GM18951 (cell line): ENCODE measurements around the gene SIGLEC11.
"Not testable (repeated sequence)": the region's sequence is repeated elsewhere in the genome, so short reads cannot be mapped to it uniquely, and the experiment has no call there.

Experiments used
- POLR2A ChIP-seq: IDR thresholded peaks from 4 replicates; pipeline ENCODE4 v1.6.1; 2011; ENCODE audit warnings: mild to moderate bottlenecking; ENCODE audit not compliant: insufficient read length, insufficient read depth; ENCODE audit errors: extremely low read depth
- in situ Hi-C: fragments of 300-500 bp; cut with MboI; formaldehyde crosslinking; loops from one replicate; pipeline ENCODE4 v1.12.0; 2022; ENCODE audit warnings: low sequenced_read_pairs, mixed read lengths, inconsistent platforms; ENCODE audit not compliant: unreplicated experiment

Gene SIGLEC11

DNA sequence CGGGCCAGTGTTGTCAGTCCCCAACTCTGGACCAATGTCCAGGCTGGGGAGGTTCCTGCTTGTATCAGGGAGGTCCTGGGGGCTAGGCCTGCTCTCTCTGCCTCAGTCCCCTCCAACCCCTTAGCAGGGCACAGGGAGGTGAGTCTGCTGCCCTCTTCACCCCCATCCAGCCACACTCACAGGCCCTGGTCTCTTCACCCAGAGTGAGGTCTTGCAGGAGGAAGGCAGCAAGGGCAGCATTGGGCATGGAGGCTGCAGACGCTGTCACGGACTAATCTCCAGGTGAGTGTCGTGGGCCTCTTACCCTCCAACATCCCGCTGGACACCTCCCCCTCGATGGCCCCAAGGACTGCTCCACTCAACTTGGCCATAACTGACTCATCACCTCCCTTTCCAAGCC is 11.9 kb upstream of the SIGLEC11 start:
- no peak for TF ChIP-seq POLR2A
- in situ Hi-C loops: no loop called here

DNA sequence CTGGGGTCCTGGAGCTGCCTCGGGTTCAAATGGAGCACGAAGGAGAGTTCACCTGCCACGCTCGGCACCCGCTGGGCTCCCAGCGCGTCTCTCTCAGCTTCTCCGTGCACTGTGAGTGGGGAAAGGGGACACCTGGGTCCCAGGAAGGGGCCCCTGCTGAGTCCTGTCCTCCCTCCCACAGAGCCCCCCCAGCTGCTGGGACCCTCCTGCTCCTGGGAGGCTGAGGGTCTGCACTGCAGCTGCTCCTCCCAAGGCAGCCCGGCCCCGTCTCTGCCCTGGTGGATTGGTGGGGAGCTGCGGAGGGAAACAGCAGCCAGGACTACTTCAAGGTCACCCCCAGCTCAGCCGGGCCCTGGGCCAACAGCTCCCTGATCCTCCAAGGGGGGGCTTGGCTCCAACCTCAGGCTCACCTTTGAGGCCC is 11.0 kb upstream of the SIGLEC11 start:
- in situ Hi-C loops: no loop called here
- TF ChIP-seq POLR2A: no peak

DNA sequence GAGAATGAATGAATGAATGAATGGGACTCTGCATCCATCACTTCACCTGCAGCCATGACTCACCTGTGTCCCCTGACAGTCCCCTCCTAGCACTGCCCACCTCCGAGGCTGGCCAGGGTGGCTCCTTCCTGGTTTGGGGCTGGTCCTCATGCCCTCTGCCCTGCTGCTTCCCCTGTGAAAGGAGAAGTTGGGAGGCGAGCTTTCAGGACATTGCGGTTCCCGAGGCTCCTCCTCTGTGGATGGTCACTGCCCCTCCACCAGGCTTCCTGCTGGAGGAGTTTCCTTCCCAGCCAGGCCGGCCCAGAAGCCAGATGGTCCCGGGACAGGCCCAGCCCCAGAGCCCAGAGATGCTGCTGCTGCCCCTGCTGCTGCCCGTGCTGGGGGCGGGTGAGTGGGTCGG is 8.4 kb upstream of the SIGLEC11 start:
- in situ Hi-C loops: not testable (repeated sequence)

DNA sequence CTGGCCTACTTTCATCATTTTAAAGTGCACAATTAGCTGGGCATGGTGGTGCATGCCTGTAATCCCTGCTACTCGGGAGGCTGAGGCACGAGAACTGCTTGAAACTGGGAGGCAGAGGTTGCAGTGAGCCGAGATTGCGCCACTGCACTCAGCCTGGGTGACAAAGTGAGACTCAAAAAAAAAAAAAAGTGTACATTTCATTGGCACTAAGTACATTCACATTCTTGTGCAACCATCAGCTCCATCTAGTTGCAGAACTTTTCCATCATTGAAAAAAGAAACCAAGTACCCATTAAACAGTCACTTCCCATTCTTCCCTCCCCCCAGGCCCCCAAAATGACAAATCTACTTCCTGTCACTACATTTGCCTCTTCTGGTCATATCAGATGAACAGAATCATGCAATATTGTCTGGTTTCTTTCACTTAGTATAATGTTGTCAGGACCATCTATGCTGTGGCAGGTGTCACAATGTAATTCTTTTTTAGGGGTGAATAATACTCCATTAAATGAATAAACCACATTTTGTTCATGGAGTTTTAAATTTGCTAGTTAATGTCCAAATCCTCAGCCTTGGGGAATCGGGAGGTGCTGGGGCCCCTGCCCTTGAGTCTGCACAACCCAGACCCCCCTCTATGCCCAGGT is 7.4 kb upstream of the SIGLEC11 start:
- TF ChIP-seq POLR2A: no peak
- in situ Hi-C loops: no loop called here

DNA sequence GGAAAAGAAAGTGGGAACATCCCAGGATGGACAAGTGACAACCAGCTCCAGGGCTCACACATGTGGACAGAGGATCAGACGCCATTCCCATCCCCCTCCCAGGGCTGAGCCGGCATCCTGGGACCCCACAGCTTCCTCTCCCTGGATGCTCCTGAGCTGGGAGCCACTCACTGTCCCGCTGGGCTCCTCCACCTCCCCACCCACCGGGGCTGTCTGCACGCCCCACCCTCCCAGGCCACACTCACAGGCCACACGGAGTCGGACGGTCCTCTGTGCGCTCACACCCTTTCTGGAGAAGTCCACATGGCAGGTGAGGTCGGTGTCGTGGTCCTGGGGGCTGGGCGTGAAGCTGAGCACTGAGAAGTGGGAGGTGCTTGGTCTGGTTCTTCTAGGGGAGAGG is 1.1 kb downstream of the SIGLEC11 start:
- in situ Hi-C loops: not testable (repeated sequence)

DNA sequence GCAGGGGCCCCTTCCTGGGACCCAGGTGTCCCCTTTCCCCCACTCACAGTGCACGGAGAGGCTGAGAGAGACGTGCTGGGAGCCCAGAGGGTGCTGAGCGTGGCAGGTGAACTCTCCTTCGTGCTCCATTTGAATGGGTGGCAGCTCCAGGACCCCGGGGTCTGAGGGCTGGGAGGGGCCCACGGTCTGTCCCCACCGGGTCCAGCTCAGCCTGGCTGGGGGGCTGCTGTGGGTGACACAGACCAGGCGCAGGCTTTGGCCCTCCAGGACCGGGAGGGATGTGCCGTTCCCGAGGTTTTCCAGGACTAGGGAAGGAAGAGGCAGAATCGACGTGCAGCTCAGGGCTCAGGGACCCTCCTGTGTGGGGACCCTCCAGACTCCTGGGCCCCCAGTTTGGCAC is 2.4 kb downstream of the SIGLEC11 start:
- in situ Hi-C loops: not testable (repeated sequence)

DNA sequence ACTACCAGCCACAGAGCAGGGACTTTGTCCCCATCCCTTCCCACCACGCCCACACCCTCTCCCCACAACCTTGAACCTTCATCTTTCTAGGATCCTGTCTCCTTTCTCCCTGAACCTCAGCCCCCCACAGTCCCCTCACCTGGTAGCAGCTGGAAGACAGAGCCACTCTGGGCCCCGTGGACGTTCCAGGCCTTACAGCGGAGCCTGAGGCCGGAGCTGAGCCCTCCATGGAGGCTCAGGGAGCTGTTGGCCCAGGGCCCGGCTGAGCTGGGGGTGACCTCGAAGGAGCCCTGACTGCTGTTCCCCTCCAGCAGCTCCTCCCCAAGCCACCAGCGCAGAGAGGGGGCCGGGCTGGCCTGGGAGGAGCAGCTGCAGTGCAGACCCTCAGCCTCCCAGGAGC is 2.8 kb downstream of the SIGLEC11 start:
- in situ Hi-C loops: not testable (repeated sequence)

DNA sequence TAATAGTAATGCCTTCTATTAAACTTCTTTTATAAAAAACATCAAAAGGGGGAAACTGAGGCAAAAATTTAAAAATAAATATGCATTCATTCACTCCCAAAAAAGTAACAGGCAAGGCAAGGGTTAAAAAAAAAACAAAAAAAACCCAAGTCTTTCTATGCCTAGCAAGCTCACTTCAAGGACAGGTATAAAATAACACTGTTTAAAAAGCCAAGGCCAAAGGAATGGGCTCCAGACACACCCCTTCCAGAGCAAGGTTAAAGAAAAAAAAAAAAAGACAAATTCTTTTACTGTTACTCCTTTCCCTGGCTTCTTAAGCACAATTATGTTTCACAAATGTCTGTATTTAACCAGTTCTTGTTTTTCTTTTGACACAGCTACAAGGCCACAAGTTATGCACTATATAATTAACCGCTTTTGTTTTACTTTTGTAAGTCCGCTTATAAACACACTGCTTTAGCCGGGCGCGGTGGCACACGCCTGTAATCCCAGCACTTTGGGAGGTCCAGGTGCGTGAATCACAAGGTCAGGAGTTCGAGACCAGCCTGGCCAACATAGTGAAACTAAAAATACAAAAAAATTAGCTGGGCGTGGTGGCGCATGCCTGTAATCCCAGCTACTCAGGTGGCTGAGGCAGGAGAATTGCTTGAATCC is 3.6 kb downstream of the SIGLEC11 start:
- TF ChIP-seq POLR2A: no peak
- in situ Hi-C loops: no loop called here

DNA sequence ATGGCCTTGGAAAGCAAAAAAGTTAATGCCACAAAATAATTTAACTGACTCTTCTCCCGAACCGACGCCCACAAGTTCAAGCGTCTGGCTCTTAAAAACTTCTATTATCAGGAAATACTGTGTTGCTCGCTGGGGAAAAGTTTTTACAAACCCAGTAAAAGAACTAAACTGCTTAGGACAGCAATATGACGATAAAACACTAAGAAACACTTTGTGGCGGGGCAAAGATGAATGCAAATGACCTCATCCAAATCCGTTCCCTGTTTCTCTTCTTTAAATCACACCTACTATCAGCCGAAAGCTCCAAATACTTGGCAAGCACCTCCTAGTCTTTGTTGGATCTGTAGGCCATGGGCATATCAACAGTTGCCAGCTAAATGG is 4.9 kb downstream of the SIGLEC11 start:
- in situ Hi-C loops: no loop called here
- TF ChIP-seq POLR2A: no peak

DNA sequence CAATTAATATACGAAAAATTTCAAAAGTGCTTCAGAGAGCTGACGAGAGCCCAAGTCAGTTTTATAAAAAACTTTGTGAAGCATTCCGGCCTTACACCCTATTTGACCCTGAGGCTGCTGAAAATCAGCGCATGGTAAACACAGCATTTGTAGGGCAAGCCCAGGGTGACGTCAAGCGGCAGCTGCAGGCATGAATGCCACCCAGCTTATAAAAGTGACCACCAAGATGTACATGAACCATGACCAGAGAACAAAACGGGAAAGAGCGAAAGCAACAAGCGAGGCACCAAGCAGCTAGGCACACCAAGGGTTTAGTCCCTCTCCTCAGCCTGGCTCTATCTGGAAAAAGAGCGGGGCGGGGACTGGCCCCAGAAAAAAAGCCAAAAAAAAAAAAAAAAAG is 6.0 kb downstream of the SIGLEC11 start:
- TF ChIP-seq POLR2A: no peak
- in situ Hi-C loops: no loop called here

DNA sequence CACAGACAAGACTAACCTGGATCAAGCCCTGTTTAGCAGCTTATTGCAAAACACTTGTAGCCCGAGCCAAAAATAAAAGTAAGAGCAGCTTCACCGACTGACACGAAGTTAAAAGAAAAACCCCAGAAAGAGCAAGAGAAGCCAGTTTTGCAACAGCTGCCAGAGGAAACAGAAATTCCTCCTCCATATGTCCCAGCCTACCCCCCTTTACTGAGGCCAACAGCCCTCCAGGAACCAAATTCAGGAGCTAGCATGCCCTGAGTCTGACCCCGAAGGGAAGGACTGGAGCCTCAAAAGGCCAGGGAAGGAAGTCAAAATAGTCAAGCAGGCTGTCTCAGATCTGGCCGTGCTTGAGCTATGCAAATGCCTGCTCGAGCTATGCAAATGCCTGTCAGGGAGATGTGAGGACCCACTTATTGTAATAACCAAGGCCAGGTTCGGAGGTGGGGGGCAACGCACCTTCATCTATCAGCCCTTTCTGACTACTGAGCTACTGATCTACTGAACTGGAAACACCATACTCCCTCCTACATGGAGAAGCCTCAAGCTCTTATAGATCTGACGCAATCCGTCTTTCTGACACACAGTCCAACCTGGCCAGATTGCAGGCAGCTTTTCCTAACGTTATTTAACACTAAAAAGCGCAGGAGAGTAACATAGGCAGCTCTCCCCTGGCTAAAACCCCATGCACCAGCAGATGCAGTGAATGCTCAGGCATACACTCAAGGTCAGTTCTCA is 6.7 kb downstream of the SIGLEC11 start:
- in situ Hi-C loops: no loop called here
- TF ChIP-seq POLR2A: no peak

DNA sequence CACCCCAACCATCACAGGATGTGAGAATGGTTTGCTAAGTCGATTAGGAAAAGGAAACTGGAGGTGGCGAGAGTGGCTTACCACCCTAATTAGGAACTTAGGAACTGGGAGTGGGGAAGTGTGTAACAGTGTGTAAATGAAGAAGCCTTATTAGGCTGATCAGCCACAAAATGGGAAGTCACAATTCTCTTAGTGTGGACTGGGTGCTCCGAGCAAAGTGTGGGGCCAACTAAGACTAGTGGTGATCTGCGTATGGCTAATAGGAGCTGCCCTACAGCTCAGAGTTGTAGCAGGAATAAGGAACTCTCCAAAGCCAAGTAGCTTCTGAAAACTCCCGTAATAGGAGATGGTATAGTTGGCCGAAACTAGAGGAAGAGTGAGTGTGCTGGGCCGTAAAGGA is 7.6 kb downstream of the SIGLEC11 start:
- no peak for TF ChIP-seq POLR2A
- in situ Hi-C loops: no loop called here

DNA sequence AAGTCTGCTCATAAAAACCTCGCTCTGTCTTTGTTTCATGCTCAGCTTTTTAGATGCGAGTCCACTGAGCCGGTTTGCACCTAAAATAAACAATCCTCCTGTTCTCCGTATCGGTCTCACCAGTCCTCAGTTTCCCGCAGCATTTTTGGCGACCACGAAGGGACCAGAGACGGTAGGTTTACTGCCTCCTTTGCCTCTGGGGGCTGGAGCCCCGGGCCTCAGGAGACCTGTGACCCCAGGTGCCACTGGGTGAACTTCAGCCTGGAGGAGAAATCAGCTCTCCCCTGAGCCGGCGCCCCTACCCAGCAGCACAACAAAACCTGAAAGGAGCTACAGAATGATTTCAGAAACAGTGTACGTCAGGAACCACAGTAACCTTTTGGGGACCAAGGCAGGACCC is 8.1 kb downstream of the SIGLEC11 start:
- in situ Hi-C loops: no loop called here
- TF ChIP-seq POLR2A: no peak

DNA sequence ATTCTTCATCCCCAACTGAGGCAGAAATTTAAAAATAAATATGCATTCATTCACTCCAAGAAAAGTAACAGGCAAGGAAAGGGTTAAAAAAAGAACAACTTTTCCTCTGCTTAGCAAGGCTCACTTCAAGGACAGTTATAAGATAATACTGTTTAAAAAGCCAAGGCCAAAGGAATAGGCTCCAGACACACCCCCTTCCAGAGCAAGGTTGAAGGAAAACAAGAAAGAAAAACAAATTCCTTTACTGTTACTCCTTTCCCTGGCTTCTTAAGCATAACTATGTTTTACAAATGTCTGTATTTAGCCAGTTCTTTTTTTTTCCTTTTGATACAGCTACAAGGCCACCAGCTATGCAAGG is 8.5 kb downstream of the SIGLEC11 start:
- in situ Hi-C loops: no loop called here
- no peak for TF ChIP-seq POLR2A

DNA sequence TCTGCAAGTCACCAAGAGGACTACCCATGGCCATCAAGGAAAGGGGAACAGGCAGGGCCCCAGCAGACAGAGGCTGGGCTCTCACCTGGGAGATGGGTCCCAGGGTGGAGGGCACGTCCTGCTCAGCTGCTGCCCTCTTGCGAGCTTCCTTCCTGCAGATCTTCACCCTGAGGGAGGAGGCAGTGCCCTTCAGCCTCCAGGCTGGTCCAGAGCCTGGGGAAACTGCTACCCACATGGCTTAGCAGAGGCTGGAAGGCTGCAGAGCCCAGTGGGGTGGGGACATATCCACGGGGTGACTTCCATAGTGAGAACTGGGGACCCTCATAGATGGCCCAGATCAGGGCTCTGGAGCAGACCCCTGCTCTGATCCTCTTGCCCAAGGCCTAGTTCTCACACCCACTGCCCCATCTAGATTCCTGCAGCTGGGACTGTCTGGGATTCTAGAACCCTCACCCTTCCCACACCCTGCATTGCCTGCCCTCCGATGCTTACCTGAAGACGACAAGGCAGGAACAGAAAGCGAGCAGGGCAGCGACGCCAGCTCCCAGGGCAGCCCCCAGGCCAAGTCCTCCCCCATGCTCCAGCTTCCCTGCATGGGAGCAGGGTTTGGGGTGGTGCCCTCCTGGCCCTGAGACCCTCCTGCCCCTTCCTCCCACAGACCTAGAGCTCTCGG is 9.0 kb downstream of the SIGLEC11 start:
- in situ Hi-C loops: no loop called here
- no peak for TF ChIP-seq POLR2A
